Activated T-cell treated with anti-CD3 and anti-CD28 coated beads, Interleukin-2, amount 50 U/mL, for 24 hours (primary cell): Measurements from ENCODE around the gene EDC3.
"Not testable (repeated sequence)": the region's sequence is repeated elsewhere in the genome, so short reads cannot be mapped to it uniquely, and the experiment has no call there.

ENCODE experiments used
- DNase-seq: peaks from one replicate; pipeline ENCODE4 v3.0.0-alpha.2; 2020
- H3K27ac Mint-ChIP-seq: 2 replicates; pipeline ENCODE4 v1.8.0; 2020; ENCODE audit warnings: mild to moderate bottlenecking, mixed read lengths
- H3K27me3 Mint-ChIP-seq: 2 replicates; pipeline ENCODE4 v1.8.0; 2020; ENCODE audit warnings: mixed read lengths
- H3K36me3 Mint-ChIP-seq: 2 replicates; pipeline ENCODE4 v1.8.0; 2020; ENCODE audit warnings: low read depth, mixed read lengths
- H3K4me1 Mint-ChIP-seq: 2 replicates; pipeline ENCODE4 v1.8.0; 2020; ENCODE audit warnings: low read depth, mixed read lengths
- H3K4me3 Mint-ChIP-seq: 2 replicates; pipeline ENCODE4 v1.8.0; 2020; ENCODE audit warnings: mild to moderate bottlenecking, moderate library complexity, mixed read lengths
- H3K9me3 Mint-ChIP-seq: 2 replicates; pipeline ENCODE4 v1.8.0; 2020; ENCODE audit warnings: mixed read lengths

Gene EDC3

DNA sequence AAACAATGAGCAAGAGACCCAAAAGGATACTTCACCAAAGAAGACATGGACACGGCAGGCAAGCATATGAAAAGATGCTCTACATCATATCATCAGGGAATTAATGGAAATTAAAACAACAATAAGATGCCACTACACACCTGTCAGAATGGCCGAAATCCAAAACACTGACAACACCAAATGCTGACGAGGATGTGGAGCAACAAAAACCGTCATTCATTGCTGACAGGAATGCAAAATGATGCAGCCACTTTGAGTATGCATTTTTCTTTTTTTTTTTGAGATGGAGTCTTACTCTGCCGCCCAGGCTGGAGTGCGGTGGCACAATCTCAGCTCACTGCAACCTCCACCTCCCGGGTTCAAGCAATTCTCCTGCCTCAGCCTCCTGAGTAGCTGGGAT, 19.0 kb downstream of the EDC3 start:
- DNase-seq: no peak
- Mint-ChIP-seq H3K9me3 (no peaks in the 10 kb centered on the region), H3K36me3 (peaks cover 31% of the 10 kb centered on the region), H3K27me3 (no peaks in the 10 kb centered on the region), H3K27ac (no peak overlapping the region), H3K4me1 (peaks cover 23% of the 10 kb centered on the region), H3K4me3 (no peak overlapping the region)

DNA sequence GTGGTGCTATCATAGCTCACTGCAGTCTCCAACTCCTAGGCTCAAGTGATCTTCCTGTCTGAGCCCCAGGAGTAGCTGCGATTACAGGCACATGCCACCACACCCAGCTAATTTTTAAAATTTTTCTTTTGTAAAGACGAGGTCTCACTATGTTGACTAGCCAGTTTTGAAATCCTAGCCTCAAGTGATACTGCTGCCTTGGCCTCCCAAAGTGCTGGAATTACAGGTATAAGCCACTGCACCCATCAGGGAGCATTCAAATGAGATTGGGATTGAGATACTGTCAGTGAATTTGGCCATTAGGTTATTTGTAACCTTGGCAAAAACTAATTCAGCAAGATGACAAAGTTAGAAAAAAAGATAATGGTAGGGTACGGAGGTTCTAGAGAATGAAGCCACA, 21.7 kb downstream of the EDC3 start:
- no peaks in the 10 kb centered on the region for H3K9me3 Mint-ChIP-seq
- peaks cover 50% of the 10 kb centered on the region for H3K36me3 Mint-ChIP-seq
- no peak overlapping the region for H3K27ac Mint-ChIP-seq
- peaks cover 10% of the 10 kb centered on the region for H3K4me1 Mint-ChIP-seq
- no peak overlapping the region for H3K4me3 Mint-ChIP-seq
- no peak for DNase-seq
- no peaks in the 10 kb centered on the region for H3K27me3 Mint-ChIP-seq

DNA sequence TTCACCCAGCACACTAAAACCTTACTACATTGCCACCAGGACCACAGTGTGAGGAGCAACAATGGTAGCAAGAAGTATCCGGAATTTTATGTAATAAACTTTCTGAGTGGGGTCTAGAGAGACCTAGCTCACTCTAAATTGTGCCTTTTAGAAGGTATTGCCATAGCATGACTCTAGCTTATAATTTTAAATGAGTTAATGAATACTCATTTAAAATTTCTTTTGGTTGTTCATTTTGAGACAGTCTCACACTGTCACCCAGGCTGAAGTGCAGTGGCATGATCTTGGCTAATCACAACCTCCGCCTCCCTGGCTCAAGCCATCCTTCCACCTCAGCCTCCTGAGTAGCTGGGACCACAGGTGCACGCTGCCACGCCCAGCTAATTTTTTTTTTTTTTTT, 26.2 kb downstream of the EDC3 start:
- Mint-ChIP-seq H3K36me3 (peaks cover 67% of the 10 kb centered on the region), H3K27me3 (no peaks in the 10 kb centered on the region), H3K4me3 (no peak overlapping the region)

DNA sequence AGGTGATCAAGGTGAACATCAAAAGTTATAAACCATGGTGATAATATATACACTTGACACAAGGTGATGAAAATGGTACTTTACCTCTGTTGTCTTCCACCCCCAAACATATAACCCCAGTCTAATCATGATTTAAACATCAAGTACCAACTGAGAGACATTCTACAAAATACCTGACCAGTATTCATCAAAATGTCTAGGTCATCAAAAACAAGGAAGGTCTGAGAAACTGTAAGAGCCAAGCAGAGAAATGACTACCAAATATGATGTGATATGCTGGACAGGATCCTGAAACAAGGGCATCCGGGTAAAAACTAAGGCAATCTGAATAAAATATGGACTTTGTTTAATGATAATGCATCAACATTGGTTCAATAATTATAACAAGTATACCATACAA, 27.8 kb downstream of the EDC3 start:
- Mint-ChIP-seq H3K27me3 (no peaks in the 10 kb centered on the region), H3K4me3 (no peak overlapping the region), H3K9me3 (no peaks in the 10 kb centered on the region), H3K4me1 (peaks cover 13% of the 10 kb centered on the region), H3K27ac (no peak overlapping the region), H3K36me3 (peaks cover 54% of the 10 kb centered on the region)
- DNase-seq: no peak

More for the DNA sequence above, 26.2 kb downstream of the EDC3 start:
- no peaks in the 10 kb centered on the region for H3K9me3 Mint-ChIP-seq
- no peak overlapping the region for H3K27ac Mint-ChIP-seq
- H3K4me1 Mint-ChIP-seq: peaks cover 5% of the 10 kb centered on the region
- no peak for DNase-seq

DNA sequence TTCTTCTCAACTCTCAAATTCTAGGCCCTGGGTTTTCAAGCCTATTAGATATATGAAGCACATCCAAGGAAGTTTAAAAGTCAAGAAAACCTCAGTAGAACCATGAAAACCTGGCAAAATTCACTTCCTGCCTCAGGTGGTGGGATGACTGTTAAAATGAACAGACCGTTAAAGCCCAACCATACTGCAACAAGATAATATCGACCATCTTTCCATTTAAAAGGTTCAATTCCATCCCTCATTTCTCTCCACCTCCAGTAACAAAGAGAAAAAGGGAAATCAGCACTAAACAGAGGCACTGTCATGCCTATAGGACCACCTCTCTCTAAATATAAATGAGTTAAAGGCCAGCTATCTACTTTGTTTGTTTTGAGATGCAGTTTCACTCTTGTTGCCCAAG, 31.2 kb downstream of the EDC3 start:
- Mint-ChIP-seq H3K4me3 (no peak overlapping the region), H3K36me3 (peaks cover 34% of the 10 kb centered on the region), H3K9me3 (no peaks in the 10 kb centered on the region), H3K27me3 (no peaks in the 10 kb centered on the region), H3K27ac (peak overlapping the region; percentile 12), H3K4me1 (peaks cover 18% of the 10 kb centered on the region)
- DNase-seq: no peak

DNA sequence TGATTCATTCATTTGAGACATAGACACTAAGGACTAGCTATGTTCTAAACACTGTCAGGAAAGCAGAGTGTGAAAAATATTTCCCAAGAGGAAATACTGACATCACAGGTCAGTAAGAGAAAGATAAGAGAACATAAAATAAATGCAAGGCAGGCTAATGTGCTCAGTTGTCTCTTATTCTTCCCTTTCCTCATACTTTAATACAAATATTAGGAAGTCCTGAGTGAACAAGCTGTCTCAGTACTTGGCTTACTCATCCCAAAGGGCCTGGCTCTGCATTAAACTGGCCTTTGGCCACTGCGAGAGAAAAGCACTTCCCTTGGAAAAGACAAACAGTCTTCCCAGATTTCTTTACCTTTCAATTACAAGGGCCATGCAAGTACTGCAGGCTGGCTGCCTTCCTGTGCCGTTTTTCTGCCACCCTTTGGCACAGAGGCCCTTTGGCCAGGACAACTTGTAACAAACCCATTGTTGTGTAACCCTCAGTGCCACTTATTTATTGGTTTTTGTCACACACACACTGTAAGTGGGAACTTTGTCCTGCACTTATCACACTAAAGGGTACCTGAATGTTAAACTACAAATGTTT, 31.7 kb downstream of the EDC3 start:
- peaks cover 18% of the 10 kb centered on the region for H3K4me1 Mint-ChIP-seq
- H3K36me3 Mint-ChIP-seq: peaks cover 33% of the 10 kb centered on the region
- no peaks in the 10 kb centered on the region for H3K27me3 Mint-ChIP-seq
- H3K9me3 Mint-ChIP-seq: no peaks in the 10 kb centered on the region
- peak overlapping the region; percentile 24 for H3K27ac Mint-ChIP-seq
- no peak overlapping the region for H3K4me3 Mint-ChIP-seq
- no peak for DNase-seq

DNA sequence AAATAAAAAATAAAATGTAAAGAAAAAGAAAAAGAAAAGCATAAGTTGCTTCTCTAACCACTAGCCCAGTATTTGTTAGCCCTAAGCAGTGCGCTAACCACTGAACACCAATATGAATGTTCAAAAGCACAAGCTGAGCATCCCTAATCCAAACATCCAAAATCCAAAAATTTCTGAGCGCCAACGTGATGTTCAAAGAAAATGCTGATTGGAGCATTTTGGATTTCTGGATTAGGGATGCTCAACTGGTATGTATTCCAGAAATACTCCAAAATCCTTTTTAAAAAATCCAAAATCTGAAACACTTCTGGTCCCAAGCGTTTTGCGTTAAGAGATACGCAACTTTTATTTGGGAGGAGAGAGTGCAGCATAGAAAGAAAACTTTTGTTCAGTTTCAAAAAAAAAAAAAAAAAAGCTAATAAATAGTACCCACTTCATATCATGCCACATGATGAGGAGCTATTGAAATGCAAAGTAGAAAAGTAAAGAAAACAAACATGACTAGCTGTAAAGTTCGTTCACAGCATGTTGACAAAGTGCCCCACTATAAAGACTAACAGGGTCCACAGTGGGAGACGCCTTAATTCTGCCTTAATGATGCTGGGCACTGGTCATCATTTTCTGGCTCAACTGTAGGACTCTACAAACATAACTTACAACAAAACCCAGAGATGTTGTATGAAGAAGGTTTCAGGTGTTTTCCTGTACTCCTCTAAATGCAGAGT, 32.4 kb downstream of the EDC3 start:
- H3K9me3 Mint-ChIP-seq: no peaks in the 10 kb centered on the region
- H3K4me1 Mint-ChIP-seq: peaks cover 18% of the 10 kb centered on the region
- H3K27ac Mint-ChIP-seq: no peak overlapping the region
- H3K36me3 Mint-ChIP-seq: peaks cover 29% of the 10 kb centered on the region
- no peak for DNase-seq
- H3K4me3 Mint-ChIP-seq: no peak overlapping the region
- no peaks in the 10 kb centered on the region for H3K27me3 Mint-ChIP-seq

DNA sequence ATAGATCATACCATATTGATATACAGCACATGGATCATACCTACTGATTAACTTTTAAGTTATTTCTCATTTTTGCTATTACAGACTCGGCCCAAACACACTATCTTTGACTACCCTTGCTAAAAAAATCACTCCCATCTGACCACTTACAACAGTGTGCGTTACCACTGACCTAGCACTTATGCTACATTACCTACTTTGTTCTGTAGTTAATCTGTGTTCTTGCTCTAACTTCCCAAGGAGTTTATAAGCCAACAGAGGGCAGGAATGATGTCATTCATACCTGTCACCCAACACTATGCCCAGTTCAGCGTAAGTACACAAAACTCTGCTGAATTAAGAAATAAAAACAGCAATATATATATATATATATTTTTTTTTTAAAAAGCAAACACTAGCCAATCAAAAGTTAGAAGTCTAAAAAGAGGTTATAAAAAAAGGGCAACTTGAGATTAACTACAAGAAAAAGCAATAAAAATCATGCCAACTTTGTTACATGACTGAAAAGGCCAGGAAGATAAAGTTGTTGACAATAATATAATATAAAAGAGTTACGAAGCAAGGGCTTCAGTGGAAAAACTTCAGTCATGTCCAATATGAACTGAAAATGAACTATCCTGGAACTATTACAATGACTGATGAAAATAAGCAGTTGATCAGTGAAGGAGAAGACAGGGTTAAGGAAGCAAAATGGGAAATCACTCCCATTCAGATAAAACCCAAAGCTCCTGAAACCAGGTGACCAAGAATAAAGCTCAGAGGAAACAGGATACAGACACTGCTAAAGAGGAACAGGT, 33.6 kb downstream of the EDC3 start:
- DNase-seq: no peak
- H3K4me3 Mint-ChIP-seq: no peak overlapping the region
- peaks cover 22% of the 10 kb centered on the region for H3K36me3 Mint-ChIP-seq
- no peak overlapping the region for H3K27ac Mint-ChIP-seq
- H3K9me3 Mint-ChIP-seq: no peaks in the 10 kb centered on the region
- H3K4me1 Mint-ChIP-seq: peaks cover 25% of the 10 kb centered on the region
- H3K27me3 Mint-ChIP-seq: no peaks in the 10 kb centered on the region

DNA sequence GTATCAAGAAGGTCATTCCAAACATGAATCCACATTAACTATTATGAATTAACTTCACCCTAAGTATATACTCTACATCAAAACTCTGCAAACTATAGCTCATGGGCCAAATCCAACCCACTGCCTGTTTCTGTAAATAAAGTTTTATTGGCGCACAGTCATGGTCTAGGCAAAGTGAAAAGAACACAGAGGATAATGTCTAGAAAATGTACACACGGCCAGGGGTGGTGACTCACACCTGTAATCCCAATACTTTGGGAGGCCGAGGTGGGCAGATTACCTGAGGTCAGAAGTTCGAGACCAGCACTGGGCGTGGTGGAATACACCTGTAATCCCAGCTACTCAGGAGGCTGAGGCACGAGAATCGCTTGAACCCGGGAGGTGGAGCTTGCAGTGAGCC, 34.5 kb downstream of the EDC3 start:
- H3K27ac Mint-ChIP-seq, H3K4me3 Mint-ChIP-seq, H3K27me3 Mint-ChIP-seq, H3K9me3 Mint-ChIP-seq, DNase-seq: not testable (repeated sequence)
- H3K4me1 Mint-ChIP-seq: peaks cover 28% of the 10 kb centered on the region
- H3K36me3 Mint-ChIP-seq: peaks cover 19% of the 10 kb centered on the region

DNA sequence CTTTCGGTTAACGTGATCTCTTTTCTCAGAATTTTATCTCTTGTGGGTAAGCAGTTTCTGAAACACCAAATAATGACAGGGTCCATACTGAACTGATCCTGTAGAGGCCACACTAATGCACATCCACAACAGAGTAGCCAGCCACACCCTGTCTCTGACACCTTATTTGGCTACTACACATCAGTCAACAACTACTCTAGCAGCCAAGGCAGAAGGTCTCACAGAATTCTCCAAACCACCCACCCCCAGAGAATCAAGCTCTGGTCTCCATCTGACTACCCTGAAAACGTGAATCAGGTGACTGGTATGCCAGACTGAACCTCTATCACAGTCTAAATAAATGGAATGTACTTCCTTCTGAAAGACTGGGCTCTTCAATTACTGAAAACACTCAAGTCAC, 38.0 kb downstream of the EDC3 start:
- Mint-ChIP-seq H3K27me3 (no peaks in the 10 kb centered on the region), H3K27ac (peak overlapping the region; percentile 47), H3K4me1 (peaks cover 25% of the 10 kb centered on the region), H3K36me3 (peaks cover 39% of the 10 kb centered on the region), H3K4me3 (no peak overlapping the region), H3K9me3 (no peaks in the 10 kb centered on the region)
- no peak for DNase-seq

DNA sequence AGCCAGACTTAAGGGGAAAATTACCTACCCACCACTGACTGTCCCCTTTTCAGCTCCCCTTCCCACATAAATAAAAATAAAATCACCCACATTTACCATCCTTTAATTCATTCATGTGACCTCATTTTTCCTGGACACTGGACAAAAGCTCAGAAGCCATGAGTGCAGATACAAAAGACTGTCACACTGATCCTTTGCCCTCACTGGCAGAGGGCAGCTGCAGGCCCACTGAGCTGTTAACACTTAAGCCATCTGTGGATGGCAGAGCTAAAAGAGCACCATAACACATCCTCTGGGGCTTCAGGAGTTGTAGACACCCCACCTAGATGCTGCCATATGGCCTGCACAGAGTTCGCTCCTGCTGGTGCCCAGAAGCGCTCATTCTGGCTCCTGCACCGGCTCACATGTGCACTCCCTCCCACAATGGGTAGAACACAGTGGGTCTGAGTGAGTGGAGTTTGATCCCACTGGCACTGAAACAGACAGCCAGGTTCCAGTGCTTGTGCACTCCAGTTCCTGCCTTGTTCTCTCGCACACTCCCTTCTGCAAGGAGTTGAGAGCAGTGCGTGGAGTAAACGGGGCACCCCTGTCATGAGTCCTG, 38.8 kb downstream of the EDC3 start:
- DNase-seq: no peak
- Mint-ChIP-seq H3K27me3 (no peaks in the 10 kb centered on the region), H3K27ac (no peak overlapping the region), H3K4me1 (peaks cover 22% of the 10 kb centered on the region), H3K9me3 (no peaks in the 10 kb centered on the region), H3K36me3 (peaks cover 41% of the 10 kb centered on the region), H3K4me3 (no peak overlapping the region)

DNA sequence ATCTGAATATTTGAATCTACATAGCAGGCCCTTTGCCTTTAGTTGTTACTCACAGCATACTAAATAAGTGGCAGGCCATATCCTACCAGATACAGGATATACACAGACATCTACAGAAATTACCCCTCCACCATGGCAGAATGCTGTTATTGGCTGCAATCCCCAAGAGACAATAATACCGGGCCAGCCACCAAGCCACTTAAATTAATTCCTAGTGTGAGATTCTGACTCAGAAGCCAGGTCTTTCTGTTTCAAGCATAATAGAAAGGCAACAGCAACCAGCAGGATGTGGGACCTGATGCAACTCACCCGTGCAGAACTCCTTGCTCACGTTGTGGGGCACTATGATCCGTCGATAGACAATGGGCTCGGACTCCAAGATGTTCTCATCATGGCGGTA, 40.4 kb downstream of the EDC3 start:
- Mint-ChIP-seq H3K4me3 (no peak overlapping the region), H3K4me1 (peaks cover 20% of the 10 kb centered on the region), H3K9me3 (no peaks in the 10 kb centered on the region), H3K27me3 (no peaks in the 10 kb centered on the region), H3K27ac (peak overlapping the region; percentile 69), H3K36me3 (peaks cover 47% of the 10 kb centered on the region)
- DNase-seq: no peak

DNA sequence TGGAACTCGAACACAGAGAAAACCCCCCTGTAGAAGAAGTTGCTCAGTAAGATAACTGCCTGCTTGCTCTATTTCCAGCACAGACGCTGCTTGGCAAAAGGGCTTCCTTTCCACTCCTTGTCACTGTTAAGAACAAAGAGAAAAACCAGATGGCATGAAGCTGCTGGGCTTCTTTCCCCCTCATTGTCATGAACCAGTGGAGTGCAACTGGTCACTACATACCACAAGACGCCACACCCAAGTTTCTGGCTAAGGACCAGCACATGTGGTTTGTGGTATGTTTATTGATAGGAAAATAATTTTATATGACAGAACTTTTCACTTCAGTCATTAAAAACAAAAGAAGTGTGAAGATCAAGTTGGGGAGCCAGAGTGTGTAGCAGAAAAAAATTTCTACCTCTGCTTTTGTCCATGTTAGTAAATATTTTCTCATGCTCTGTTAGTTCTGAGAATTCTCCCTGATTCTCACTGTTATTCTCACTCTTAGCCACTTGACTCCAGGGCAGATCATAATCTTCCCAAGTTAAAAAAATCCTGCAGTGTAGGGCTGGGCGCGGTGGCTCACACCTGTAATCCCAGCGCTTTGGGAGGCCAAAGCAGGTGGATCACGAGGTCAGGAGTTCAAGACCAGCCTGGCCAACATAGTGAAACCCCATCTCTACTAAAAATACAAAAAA, 42.3 kb downstream of the EDC3 start:
- H3K27ac Mint-ChIP-seq: no peak overlapping the region
- H3K27me3 Mint-ChIP-seq: no peaks in the 10 kb centered on the region
- H3K36me3 Mint-ChIP-seq: peaks cover 54% of the 10 kb centered on the region
- H3K4me3 Mint-ChIP-seq: no peak overlapping the region
- no peaks in the 10 kb centered on the region for H3K9me3 Mint-ChIP-seq
- H3K4me1 Mint-ChIP-seq: peaks cover 24% of the 10 kb centered on the region
- no peak for DNase-seq

DNA sequence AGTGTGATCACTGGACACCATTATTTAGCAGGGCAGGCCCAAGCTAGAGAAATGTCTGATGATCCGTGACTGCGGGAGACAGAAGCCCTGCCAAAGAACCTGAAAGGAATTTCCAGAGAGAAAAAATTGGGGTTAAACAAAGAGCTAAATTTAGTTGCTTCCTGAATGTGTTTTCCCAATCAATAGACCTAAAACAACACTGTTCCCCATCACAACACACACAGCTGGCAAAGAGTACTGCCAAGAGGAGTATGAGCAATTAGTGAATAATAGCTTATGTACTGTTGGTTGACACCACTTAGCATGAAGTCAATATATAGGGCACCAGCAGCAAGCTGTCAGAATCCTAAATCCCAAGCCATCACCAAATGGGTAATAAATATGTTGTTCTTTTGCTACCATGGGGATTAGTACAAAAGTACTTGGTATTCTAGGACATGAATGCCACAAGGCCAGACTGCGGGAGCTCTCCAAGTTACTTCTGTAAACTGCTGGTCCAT, 44.5 kb downstream of the EDC3 start:
- no peaks in the 10 kb centered on the region for H3K9me3 Mint-ChIP-seq
- H3K4me1 Mint-ChIP-seq: peaks cover 16% of the 10 kb centered on the region
- no peak overlapping the region for H3K27ac Mint-ChIP-seq
- H3K27me3 Mint-ChIP-seq: no peaks in the 10 kb centered on the region
- H3K4me3 Mint-ChIP-seq: no peak overlapping the region
- peaks cover 61% of the 10 kb centered on the region for H3K36me3 Mint-ChIP-seq
- no peak for DNase-seq
